Suprapubic skin (tissue), 4 donors: Measurements from ENCODE around the gene STXBP5L. TPM values are rescaled to one million over a fixed set of nuclear protein-coding genes. Genes with fewer than 3 reads are reported as not detected.

Experiments used
- DNase-seq, 2 donors: peaks; one replicate each; pipeline ENCODE4 v3.0.0-alpha.2; 2019; ENCODE audit warnings: low spot score in 2 of 2
- H3K27ac ChIP-seq: fragments of 200-600 bp; sonication (generic); one replicate; pipeline ENCODE4 v1.5.1; 2019
- H3K27me3 ChIP-seq: fragments of 200-600 bp; sonication (generic); one replicate; pipeline ENCODE4 v1.5.1; 2019
- H3K36me3 ChIP-seq: fragments of 200-600 bp; sonication (generic); one replicate; pipeline ENCODE4 v1.5.1; 2019
- H3K4me1 ChIP-seq: fragments of 200-600 bp; sonication (generic); one replicate; pipeline ENCODE4 v1.5.1; 2019
- H3K4me3 ChIP-seq: fragments of 200-600 bp; sonication (generic); one replicate; pipeline ENCODE4 v1.5.1; 2019; ENCODE audit warnings: mild to moderate bottlenecking
- H3K9me3 ChIP-seq: fragments of 200-600 bp; sonication (generic); one replicate; pipeline ENCODE4 v1.5.1; 2019
- CTCF ChIP-seq, 2 donors: fragments of 200-600 bp in 1 of 2; fragments of 450-650 bp in 1 of 2; sonication (generic) in 1 of 2; IDR thresholded peaks; one replicate each; pipeline ENCODE4 v1.5.1; 2016 to 2019; ENCODE audit warnings: antibody characterized with exemption in 2 of 2, mild to moderate bottlenecking in 1 of 2, moderate library complexity in 1 of 2
- EP300 ChIP-seq: sonication (generic); formaldehyde crosslinking; IDR thresholded peaks from one replicate; pipeline ENCODE4 v1.6.1; 2017; ENCODE audit warnings: antibody characterized with exemption
- POLR2A ChIP-seq, 2 donors: fragments of 450-650 bp; IDR thresholded peaks; one replicate each; pipeline ENCODE4 v1.6.1; 2017; ENCODE audit warnings: antibody characterized with exemption in 2 of 2, mild to moderate bottlenecking in 2 of 2, moderate library complexity in 2 of 2
- POLR2AphosphoS5 ChIP-seq, 3 donors: sonication (generic); formaldehyde crosslinking; IDR thresholded peaks; one replicate each; pipeline ENCODE4 v1.6.1; 2017; ENCODE audit warnings: antibody characterized with exemption in 3 of 3
- WGBS: methylation state at CpG from one replicate; pipeline ENCODE4 v1.1.5; 2018; 5-methylcytosine and 5-hydroxymethylcytosine counted together
- total RNA-seq, 4 donors: library from RNA; depleted of rRNA; stranded (reverse); fragments of >200 nt; gene quantifications; one replicate each; pipeline ENCODE4 v1.1.0, GENCODE V29; 2016

The STXBP5L gene
- total RNA-seq, 4 donors from 2014 or later = 0.08 to 0.32 (median 0.15) TPM; not detected in 1

GRCh38 chr3:120982608-120983320 is 74.8 kb downstream of the STXBP5L start:
- no peak for DNase-seq
- H3K4me1 ChIP-seq = no peaks in the 10 kb centered on the region
- H3K27me3 ChIP-seq = no peaks in the 10 kb centered on the region
- H3K36me3 ChIP-seq = no peaks in the 10 kb centered on the region
- no peak overlapping the region for H3K4me3 ChIP-seq
- H3K27ac ChIP-seq = no peak overlapping the region
- no CpG with 5 or more reads among the region's 3 CpGs for whole genome bisulfite sequencing
- peaks cover 6% of the 10 kb centered on the region for H3K9me3 ChIP-seq
- TF ChIP-seq POLR2A (IDR thresholded peaks at IDR 0.05) (no peak), CTCF (IDR thresholded peaks at IDR 0.05) (no peak), EP300 (no peak), POLR2AphosphoS5 (IDR thresholded peaks at IDR 0.05) (no peak)

GRCh38 chr3:120983321-120983665 is 75.3 kb downstream of the STXBP5L start:
- H3K36me3 ChIP-seq = no peaks in the 10 kb centered on the region
- no peak overlapping the region for H3K4me3 ChIP-seq
- WGBS = 60% methylated on average over 1 of the region's 1 CpG
- no peaks in the 10 kb centered on the region for H3K4me1 ChIP-seq
- TF ChIP-seq POLR2AphosphoS5 (IDR thresholded peaks at IDR 0.05) = no peak
- TF ChIP-seq CTCF (IDR thresholded peaks at IDR 0.05) = no peak
- TF ChIP-seq POLR2A (IDR thresholded peaks at IDR 0.05) = no peak
- no peak for TF ChIP-seq EP300
- H3K27ac ChIP-seq = no peak overlapping the region
- no peak for DNase-seq
- H3K9me3 ChIP-seq = peaks cover 6% of the 10 kb centered on the region
- H3K27me3 ChIP-seq = no peaks in the 10 kb centered on the region

GRCh38 chr3:120983841-120984240 is 75.8 kb downstream of the STXBP5L start:
- no peak overlapping the region for H3K4me3 ChIP-seq
- no peak for TF ChIP-seq CTCF (IDR thresholded peaks at IDR 0.05)
- no peak for TF ChIP-seq POLR2A (IDR thresholded peaks at IDR 0.05)
- no peak for TF ChIP-seq EP300
- H3K27me3 ChIP-seq = no peaks in the 10 kb centered on the region
- no peak overlapping the region for H3K27ac ChIP-seq
- H3K4me1 ChIP-seq = no peaks in the 10 kb centered on the region
- no peaks in the 10 kb centered on the region for H3K36me3 ChIP-seq
- peaks cover 6% of the 10 kb centered on the region for H3K9me3 ChIP-seq
- 46% methylated on average over 2 of the region's 2 CpGs for WGBS
- no peak for DNase-seq

GRCh38 chr3:120985242-120985641 is 77.2 kb downstream of the STXBP5L start:
- Histone ChIP-seq H3K27ac (no peak overlapping the region), H3K4me3 (no peak overlapping the region), H3K9me3 (no peaks in the 10 kb centered on the region), H3K4me1 (no peaks in the 10 kb centered on the region), H3K27me3 (no peaks in the 10 kb centered on the region), H3K36me3 (no peaks in the 10 kb centered on the region)
- no peak for DNase-seq
- WGBS = 62% methylated on average over 1 of the region's 1 CpG
- TF ChIP-seq EP300 (no peak), POLR2A (IDR thresholded peaks at IDR 0.05) (no peak), CTCF (IDR thresholded peaks at IDR 0.05) (no peak), POLR2AphosphoS5 (IDR thresholded peaks at IDR 0.05) (no peak)

- Histone ChIP-seq H3K9me3 (no peaks in the 10 kb centered on the region), H3K27ac (no peak overlapping the region), H3K4me1 (no peaks in the 10 kb centered on the region), H3K36me3 (no peaks in the 10 kb centered on the region), H3K4me3 (no peak overlapping the region), H3K27me3 (no peaks in the 10 kb centered on the region)
- TF ChIP-seq POLR2A (IDR thresholded peaks at IDR 0.05) (no peak), POLR2AphosphoS5 (IDR thresholded peaks at IDR 0.05) (no peak), CTCF (IDR thresholded peaks at IDR 0.05) (no peak), EP300 (no peak)
- no peak for DNase-seq
- 93% methylated on average over 4 of the region's 4 CpGs for WGBS
Observed at GRCh38 chr3:120988994-120989393, 81.0 kb downstream of the STXBP5L start.
